ENCODE data around the gene SLC6A17. TPM values are rescaled to one million over a fixed set of nuclear protein-coding genes. Genes with fewer than 3 reads are reported as not detected.

Gene SLC6A17
- total RNA-seq, 1 donor from 2014 or later = not detected

- Histone ChIP-seq H3K9me3 (no peaks in the 10 kb centered on the region), H3K4me3 (no peak overlapping the region), H3K36me3 (no peaks in the 10 kb centered on the region), H3K4me1 (no peaks in the 10 kb centered on the region), H3K27me3 (ENCODE audit: low read depth) (peaks cover 17% of the 10 kb centered on the region), H3K27ac (no peak overlapping the region)
- TF ChIP-seq, protein P1, sequence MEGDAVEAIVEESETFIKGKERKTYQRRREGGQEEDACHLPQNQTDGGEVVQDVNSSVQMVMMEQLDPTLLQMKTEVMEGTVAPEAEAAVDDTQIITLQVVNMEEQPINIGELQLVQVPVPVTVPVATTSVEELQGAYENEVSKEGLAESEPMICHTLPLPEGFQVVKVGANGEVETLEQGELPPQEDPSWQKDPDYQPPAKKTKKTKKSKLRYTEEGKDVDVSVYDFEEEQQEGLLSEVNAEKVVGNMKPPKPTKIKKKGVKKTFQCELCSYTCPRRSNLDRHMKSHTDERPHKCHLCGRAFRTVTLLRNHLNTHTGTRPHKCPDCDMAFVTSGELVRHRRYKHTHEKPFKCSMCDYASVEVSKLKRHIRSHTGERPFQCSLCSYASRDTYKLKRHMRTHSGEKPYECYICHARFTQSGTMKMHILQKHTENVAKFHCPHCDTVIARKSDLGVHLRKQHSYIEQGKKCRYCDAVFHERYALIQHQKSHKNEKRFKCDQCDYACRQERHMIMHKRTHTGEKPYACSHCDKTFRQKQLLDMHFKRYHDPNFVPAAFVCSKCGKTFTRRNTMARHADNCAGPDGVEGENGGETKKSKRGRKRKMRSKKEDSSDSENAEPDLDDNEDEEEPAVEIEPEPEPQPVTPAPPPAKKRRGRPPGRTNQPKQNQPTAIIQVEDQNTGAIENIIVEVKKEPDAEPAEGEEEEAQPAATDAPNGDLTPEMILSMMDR (IDR thresholded peaks at IDR 0.05) = no peak
- intact Hi-C loops (cut with DNase I) = no loop called here
- DNase-seq (no peak), ATAC-seq (no peak)
Measured at GRCh38 chr1:110118636-110119396, 31.5 kb upstream of the SLC6A17 start.

- H3K27me3 ChIP-seq (ENCODE audit: low read depth) = peaks cover 11% of the 10 kb centered on the region
- H3K4me1 ChIP-seq = no peaks in the 10 kb centered on the region
- H3K9me3 ChIP-seq = no peaks in the 10 kb centered on the region
- H3K4me3 ChIP-seq = no peak overlapping the region
- TF ChIP-seq, protein P1 (IDR thresholded peaks at IDR 0.05) = no peak
- ATAC-seq (no peak), DNase-seq (no peak)
- H3K36me3 ChIP-seq = no peaks in the 10 kb centered on the region
- H3K27ac ChIP-seq = no peak overlapping the region
- intact Hi-C loops (cut with DNase I) = no loop called here
Measured at GRCh38 chr1:110119843-110120242, 30.5 kb upstream of the SLC6A17 start.

GRCh38 chr1:110120960-110121561 lies 29.2 kb upstream of the SLC6A17 start:
- DNase-seq (no peak), ATAC-seq (no peak)
- intact Hi-C loops (cut with DNase I) = no loop called here
- TF ChIP-seq, protein P1 (IDR thresholded peaks at IDR 0.05) = no peak
- Histone ChIP-seq H3K36me3 (no peaks in the 10 kb centered on the region), H3K4me3 (no peak overlapping the region), H3K27me3 (ENCODE audit: low read depth) (peaks cover 11% of the 10 kb centered on the region), H3K4me1 (no peaks in the 10 kb centered on the region), H3K27ac (no peak overlapping the region), H3K9me3 (no peaks in the 10 kb centered on the region)

- Histone ChIP-seq H3K27me3 (ENCODE audit: low read depth) (peaks cover 11% of the 10 kb centered on the region), H3K9me3 (no peaks in the 10 kb centered on the region), H3K4me1 (no peaks in the 10 kb centered on the region), H3K36me3 (no peaks in the 10 kb centered on the region), H3K27ac (no peak overlapping the region), H3K4me3 (no peak overlapping the region)
- intact Hi-C loops (cut with DNase I) = no loop called here
- ATAC-seq (no peak), DNase-seq (no peak)
- TF ChIP-seq, protein P1 (IDR thresholded peaks at IDR 0.05) = no peak
Measured at GRCh38 chr1:110123224-110123623, 27.1 kb upstream of the SLC6A17 start.

GRCh38 chr1:110125810-110126209 lies 24.5 kb upstream of the SLC6A17 start:
- no peaks in the 10 kb centered on the region for H3K36me3 ChIP-seq
- peaks cover 36% of the 10 kb centered on the region for H3K27me3 ChIP-seq (ENCODE audit: low read depth)
- no peaks in the 10 kb centered on the region for H3K9me3 ChIP-seq
- ATAC-seq (no peak), DNase-seq (no peak)
- no peak overlapping the region for H3K4me3 ChIP-seq
- TF ChIP-seq, protein P1 (IDR thresholded peaks at IDR 0.05) = no peak
- intact Hi-C loops (cut with DNase I) = no loop called here
- no peak overlapping the region for H3K27ac ChIP-seq
- H3K4me1 ChIP-seq = peaks cover 5% of the 10 kb centered on the region
